Activated naive CD4-positive, alpha-beta T cell treated with anti-CD3 and anti-CD28 coated beads, Interleukin-2, amount 50 U/mL, for 72 hours (primary cell): ENCODE results near the gene ARHGAP44. TPM values are rescaled to one million over a fixed set of nuclear protein-coding genes. Genes with fewer than 3 reads are reported as not detected.
A peak's percentile ranks its signal among the peaks of the same experiment; 100 is the strongest.

ENCODE experiments used
- ATAC-seq, 2 donors: fragments of 150-1000 bp; cut with Tn5 transposase; 2 replicates each; pipeline ENCODE4 v1.10.0; 2021; ENCODE audit warnings: mild to moderate bottlenecking in 2 of 2, moderate library complexity in 2 of 2
- DNase-seq, 2 donors: peaks; one replicate each; pipeline ENCODE4 v3.0.0; 2021 to 2022; ENCODE audit warnings: low spot score in 2 of 2
- H3K27ac Mint-ChIP-seq, 2 donors: one replicate each; pipeline ENCODE4 v1.8.0; 2022; ENCODE audit warnings: mild to moderate bottlenecking in 2 of 2, mixed read lengths in 2 of 2
- H3K36me3 Mint-ChIP-seq, 2 donors: one replicate each; pipeline ENCODE4 v1.8.0; 2022; ENCODE audit warnings: mixed read lengths in 2 of 2
- H3K9me3 Mint-ChIP-seq, 2 donors: one replicate each; pipeline ENCODE4 v1.8.0; 2022; ENCODE audit warnings: mixed read lengths in 2 of 2
- total RNA-seq, 2 donors: library from RNA; stranded (reverse); gene quantifications; one replicate each; pipeline ENCODE4 v1.2.3, GENCODE V29; 2022

Gene ARHGAP44
- under 1 TPM in 1 of 2 donors, not detected in 1; 0.21 TPM for total RNA-seq

- ATAC-seq (peak in 1 of 2 donors; percentile 87), DNase-seq (no peak)
- Mint-ChIP-seq H3K27ac (no peak within 1 kb of the TSS), H3K9me3 (peaks cover 0 to 4% of the 10 kb centered on the region in 2 donors), H3K36me3 (peaks cover 0 to 4% of the 10 kb centered on the region in 2 donors)
Observed at GRCh38 chr17:12789481-12790248, at the start of gene ARHGAP44. ARHGAP44 (plus strand) TSS chr17:12789498; CDS start chr17:12789839, 341 bp downstream.

- DNase-seq = no peak
- no peak for ATAC-seq
- Mint-ChIP-seq H3K36me3 (no peaks in the 10 kb centered on the region), H3K27ac (no peak overlapping the region), H3K9me3 (peaks cover 3 to 4% of the 10 kb centered on the region in 2 donors)
Observed at GRCh38 chr17:12739500-12739899, 49.8 kb upstream of the ARHGAP44 start.

- H3K27ac Mint-ChIP-seq = no peak overlapping the region
Observed at GRCh38 chr17:12743046-12743445, 46.3 kb upstream of the ARHGAP44 start.

GRCh38 chr17:12744298-12744697, 45.0 kb upstream of the ARHGAP44 start:
- DNase-seq = no peak
- H3K36me3 Mint-ChIP-seq = no peaks in the 10 kb centered on the region
- ATAC-seq = no peak
- no peak overlapping the region for H3K27ac Mint-ChIP-seq
- H3K9me3 Mint-ChIP-seq = peaks cover 3 to 11% of the 10 kb centered on the region in 2 donors

More at GRCh38 chr17:12743046-12743445, 46.3 kb upstream of the ARHGAP44 start:
- Mint-ChIP-seq H3K36me3 (no peaks in the 10 kb centered on the region), H3K9me3 (peaks cover 3 to 11% of the 10 kb centered on the region in 2 donors)
- ATAC-seq (no peak), DNase-seq (no peak)

- no peak for ATAC-seq
- H3K9me3 Mint-ChIP-seq = peaks cover 3 to 11% of the 10 kb centered on the region in 2 donors
- no peaks in the 10 kb centered on the region for H3K36me3 Mint-ChIP-seq
- DNase-seq = no peak
- H3K27ac Mint-ChIP-seq = no peak overlapping the region
Observed at GRCh38 chr17:12744786-12745185, 44.5 kb upstream of the ARHGAP44 start.

- Mint-ChIP-seq H3K27ac (no peak overlapping the region), H3K9me3 (peaks cover 3 to 11% of the 10 kb centered on the region in 2 donors), H3K36me3 (no peaks in the 10 kb centered on the region)
- DNase-seq = no peak
- ATAC-seq = no peak
Observed at GRCh38 chr17:12745486-12745885, 43.8 kb upstream of the ARHGAP44 start.

GRCh38 chr17:12756786-12757185, 32.5 kb upstream of the ARHGAP44 start:
- no peak for DNase-seq
- H3K27ac Mint-ChIP-seq = peak overlapping the region in 1 of 2 donors; percentile 1
- H3K36me3 Mint-ChIP-seq = peaks cover 0 to 4% of the 10 kb centered on the region in 2 donors
- no peak for ATAC-seq
- H3K9me3 Mint-ChIP-seq = peaks cover 4 to 11% of the 10 kb centered on the region in 2 donors

GRCh38 chr17:12759090-12759489, 30.2 kb upstream of the ARHGAP44 start:
- ATAC-seq (no peak), DNase-seq (no peak)
- Mint-ChIP-seq H3K9me3 (peaks cover 11 to 25% of the 10 kb centered on the region in 2 donors), H3K36me3 (peaks cover 0 to 10% of the 10 kb centered on the region in 2 donors), H3K27ac (no peak overlapping the region)

GRCh38 chr17:12765548-12765947, 23.8 kb upstream of the ARHGAP44 start:
- Mint-ChIP-seq H3K9me3 (peaks cover 19 to 25% of the 10 kb centered on the region in 2 donors), H3K27ac (no peak overlapping the region), H3K36me3 (peaks cover 0 to 17% of the 10 kb centered on the region in 2 donors)
- ATAC-seq = no peak
- DNase-seq = no peak

- no peak overlapping the region for H3K27ac Mint-ChIP-seq
- ATAC-seq = no peak
- peaks cover 8% of the 10 kb centered on the region in 2 donors for H3K9me3 Mint-ChIP-seq
- DNase-seq = no peak
- H3K36me3 Mint-ChIP-seq = peaks cover 0 to 7% of the 10 kb centered on the region in 2 donors
Observed at GRCh38 chr17:12768255-12768654, 21.0 kb upstream of the ARHGAP44 start.

GRCh38 chr17:12769981-12770380, 19.3 kb upstream of the ARHGAP44 start:
- peaks cover 0 to 7% of the 10 kb centered on the region in 2 donors for H3K36me3 Mint-ChIP-seq
- no peak overlapping the region for H3K27ac Mint-ChIP-seq
- peaks cover 4 to 14% of the 10 kb centered on the region in 2 donors for H3K9me3 Mint-ChIP-seq
- ATAC-seq (no peak), DNase-seq (no peak)

- ATAC-seq (no peak), DNase-seq (no peak)
- peaks cover 4 to 14% of the 10 kb centered on the region in 2 donors for H3K9me3 Mint-ChIP-seq
- no peak overlapping the region for H3K27ac Mint-ChIP-seq
- peaks cover 0 to 7% of the 10 kb centered on the region in 2 donors for H3K36me3 Mint-ChIP-seq
Observed at GRCh38 chr17:12773153-12773552, 16.1 kb upstream of the ARHGAP44 start.

GRCh38 chr17:12789075-12789480, 220 bp upstream of the ARHGAP44 start:
- Mint-ChIP-seq H3K9me3 (peaks cover 0 to 4% of the 10 kb centered on the region in 2 donors), H3K27ac (no peak overlapping the region), H3K36me3 (peaks cover 0 to 4% of the 10 kb centered on the region in 2 donors)
- ATAC-seq = peak in 1 of 2 donors; percentile 92
- peak in 1 of 2 donors; percentile 32 for DNase-seq

- DNase-seq (no peak), ATAC-seq (no peak)
- Mint-ChIP-seq H3K27ac (no peak overlapping the region), H3K9me3 (peaks cover 0 to 4% of the 10 kb centered on the region in 2 donors), H3K36me3 (peaks cover 0 to 4% of the 10 kb centered on the region in 2 donors)
Observed at GRCh38 chr17:12790249-12791106, 1.2 kb downstream of the ARHGAP44 start.

- no peak overlapping the region for H3K27ac Mint-ChIP-seq
- no peak for ATAC-seq
- H3K36me3 Mint-ChIP-seq = peaks cover 0 to 9% of the 10 kb centered on the region in 2 donors
- peaks cover 4 to 10% of the 10 kb centered on the region in 2 donors for H3K9me3 Mint-ChIP-seq
- DNase-seq = no peak
Observed at GRCh38 chr17:12794919-12795532, 5.7 kb downstream of the ARHGAP44 start.

GRCh38 chr17:12800855-12801365, 11.6 kb downstream of the ARHGAP44 start:
- peaks cover 5% of the 10 kb centered on the region in 2 donors for H3K36me3 Mint-ChIP-seq
- peaks cover 10 to 16% of the 10 kb centered on the region in 2 donors for H3K9me3 Mint-ChIP-seq
- ATAC-seq (no peak), DNase-seq (no peak)
- no peak overlapping the region for H3K27ac Mint-ChIP-seq
